Left renal cortex interstitium (tissue), 4 donors: ENCODE measurements around the gene VPS4B. TPM values are rescaled to one million over a fixed set of nuclear protein-coding genes. Genes with fewer than 3 reads are reported as not detected.

ENCODE experiments used
- polyA plus RNA-seq, 4 donors: library from polyadenylated mRNA; unstranded; fragments of 120-200 nt; gene quantifications; one replicate each; pipeline ENCODE4 v1.2.1, GENCODE V29; 2013; ENCODE audit not compliant: insufficient read length in 4 of 4

The VPS4B gene
- polyA plus RNA-seq, 4 donors, result 55.0 to 66.2 (median 59.4) TPM

Other genes starting within 250 kb of the VPS4B start
- gene BCL2, start 102.7 kb downstream of the VPS4B start, polyA plus RNA-seq, result 10 to 100 TPM; 22.1 to 27.1 (median 23.5) TPM
- gene KDSR, start 55.3 kb downstream of the VPS4B start, polyA plus RNA-seq, result 10 to 100 TPM; 38.3 to 46.5 (median 41.8) TPM
- gene SERPINB5, start 54.5 kb upstream of the VPS4B start, polyA plus RNA-seq, result not detected
- not detected for gene SERPINB12, start 119.9 kb upstream of the VPS4B start, polyA plus RNA-seq
- not detected for gene SERPINB13, start 164.9 kb upstream of the VPS4B start, polyA plus RNA-seq
- under 1 TPM in 2 of 4 donors, not detected in 2; 0.08 TPM for gene SERPINB4, start 221.8 kb upstream of the VPS4B start, polyA plus RNA-seq
- under 1 TPM in 2 of 4 donors, not detected in 2; 0.13 TPM for gene SERPINB3, start 239.4 kb upstream of the VPS4B start, polyA plus RNA-seq